Dermis blood vessel endothelial cell (primary cell): ENCODE measurements around the gene SALL2. TPM values are rescaled to one million over a fixed set of nuclear protein-coding genes. Genes with fewer than 3 reads are reported as not detected.

Source experiments
- DNase-seq: peaks from one replicate; pipeline ENCODE4 v3.0.0; 2010
- total RNA-seq: library from RNA; depleted of rRNA; stranded (reverse); fragments of >200 nt; gene quantifications from 2 replicates; pipeline ENCODE4 v1.2.3, GENCODE V29; 2014

Gene SALL2
- total RNA-seq, 1 donor from 2014 or later: 0.85 TPM

DNA sequence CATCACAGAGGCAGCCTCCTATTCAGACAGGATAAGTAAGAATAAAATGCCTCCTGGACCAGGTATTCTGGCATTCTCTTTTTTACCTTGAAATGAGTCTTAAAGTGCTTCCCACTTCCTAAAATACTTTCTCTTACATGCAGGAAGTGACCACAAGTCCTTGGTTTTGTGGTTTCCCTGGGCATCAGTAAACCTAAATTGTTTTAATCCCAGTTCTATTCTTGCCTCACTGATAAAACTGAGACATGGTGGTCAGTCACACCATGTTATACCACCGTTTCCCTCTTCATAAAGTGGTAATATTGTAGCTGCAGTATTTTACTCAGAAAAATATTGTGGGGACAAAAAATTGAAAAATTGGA is 1.2 kb upstream of the SALL2 start:
- DNase-seq: no peak

DNA sequence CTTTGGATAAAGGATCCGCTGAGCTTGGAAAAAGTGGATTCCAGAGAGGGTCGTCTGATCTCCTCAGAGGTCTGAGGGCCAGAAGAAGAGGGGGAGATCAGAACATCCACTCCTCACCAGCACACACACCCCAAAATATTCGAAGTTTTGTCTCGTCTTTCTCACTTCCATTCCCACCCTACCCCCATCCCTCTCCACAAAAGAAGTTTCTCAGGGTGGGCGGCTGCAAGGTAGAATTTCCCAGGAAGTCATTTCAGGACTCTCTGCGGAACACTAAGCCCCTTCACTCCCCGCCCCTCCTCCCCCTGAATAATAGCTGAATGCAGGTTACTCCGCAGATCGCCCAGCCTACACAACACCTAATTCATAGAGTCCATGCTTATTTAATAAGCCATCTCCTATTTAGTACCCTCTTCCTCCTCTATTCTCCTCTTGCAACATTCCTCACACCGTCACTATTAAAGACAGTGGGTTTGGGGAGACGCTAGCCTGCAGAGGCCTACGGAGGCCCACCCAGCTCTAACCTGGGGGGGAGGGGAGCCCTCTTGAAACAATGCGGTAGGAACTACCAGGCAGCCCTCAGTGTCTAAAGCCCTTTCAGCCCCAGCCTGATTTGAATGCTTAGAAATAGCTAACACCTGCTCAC is 649 bp upstream of the SALL2 start:
- no peak for DNase-seq

DNA sequence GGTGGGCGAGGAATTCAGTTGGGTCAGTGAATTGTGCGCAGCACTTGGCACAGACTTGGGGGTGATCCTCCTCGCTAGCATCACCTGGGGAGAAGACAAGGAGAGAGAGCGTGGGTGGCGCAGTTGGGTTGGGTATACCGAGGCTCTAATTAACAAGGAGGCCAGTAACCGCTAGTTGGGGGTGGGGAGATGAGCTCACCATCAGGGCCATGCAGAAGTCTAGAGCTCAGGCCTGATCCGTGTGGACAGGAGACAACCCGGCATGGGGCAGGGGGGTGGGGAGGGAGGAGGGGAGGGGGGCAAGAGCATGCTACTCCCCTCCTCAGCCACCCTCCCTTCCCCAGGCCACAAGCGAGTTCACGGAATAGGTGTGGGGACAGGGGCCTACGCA is 580 bp downstream of the SALL2 start:
- no peak for DNase-seq

DNA sequence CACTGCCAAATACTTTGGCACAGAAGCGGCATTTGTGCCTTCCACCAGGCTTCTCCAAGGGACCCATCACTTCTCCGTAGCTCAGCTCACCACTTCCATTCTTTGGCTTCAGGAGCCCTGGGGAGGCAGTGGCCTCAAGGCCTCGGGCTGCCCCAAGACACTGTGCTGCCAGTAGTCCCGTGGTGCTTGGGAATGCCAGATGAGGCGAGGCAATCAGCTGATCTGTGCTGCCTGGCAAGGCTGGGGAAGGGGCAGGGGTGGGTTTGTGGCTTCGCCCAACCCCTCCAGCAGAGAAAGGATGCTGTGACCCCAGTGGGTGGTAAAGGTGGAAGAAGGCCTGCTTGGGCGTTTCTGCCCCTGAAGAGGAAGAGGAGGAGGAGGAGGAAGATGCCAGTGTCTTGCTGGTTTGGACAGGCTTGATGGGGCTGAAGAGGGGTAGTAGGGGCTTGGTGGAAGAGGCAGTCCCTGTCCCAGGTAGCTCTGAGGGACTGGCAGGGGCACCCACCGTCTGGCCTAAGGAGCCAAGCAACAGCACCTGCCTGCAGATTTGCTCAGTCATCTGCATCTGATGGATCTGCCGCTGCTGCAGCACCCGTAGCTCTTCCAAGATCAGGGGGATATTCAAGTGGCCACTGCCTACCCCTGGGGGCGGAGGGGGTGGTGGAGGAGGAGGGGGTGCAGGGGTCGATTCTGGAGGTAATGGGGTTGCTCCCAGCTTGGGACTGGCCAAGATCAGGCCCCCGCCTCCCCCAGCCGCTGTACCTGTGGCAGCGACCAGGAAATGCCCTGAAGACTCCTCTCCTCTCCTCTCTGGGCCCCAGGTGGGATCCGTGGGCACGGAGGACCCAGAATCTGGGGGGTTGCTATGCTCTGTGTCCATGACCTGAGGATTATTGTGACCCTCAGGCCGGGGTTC is 1.3 kb downstream of the SALL2 start:
- DNase-seq: no peak

DNA sequence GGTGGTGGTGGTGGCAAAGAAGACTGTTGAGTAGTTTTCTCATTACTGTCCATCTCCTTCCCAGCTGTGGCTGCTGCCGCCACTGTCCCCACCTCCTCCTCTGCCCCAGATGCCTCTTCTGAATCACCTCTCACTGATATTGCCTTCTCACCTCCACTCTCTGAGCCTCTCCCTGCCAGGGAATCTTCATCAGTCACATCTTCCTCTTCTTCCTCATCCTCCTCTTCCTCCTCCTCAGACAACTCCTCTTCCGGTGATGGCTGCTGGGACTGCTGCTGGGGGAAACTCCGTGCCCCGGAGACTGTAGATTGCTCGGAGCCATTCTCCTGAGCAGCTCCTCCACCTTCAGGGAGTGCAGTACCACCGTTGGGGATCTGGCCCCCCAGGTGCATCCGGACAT is 2.9 kb downstream of the SALL2 start:
- DNase-seq: no peak

DNA sequence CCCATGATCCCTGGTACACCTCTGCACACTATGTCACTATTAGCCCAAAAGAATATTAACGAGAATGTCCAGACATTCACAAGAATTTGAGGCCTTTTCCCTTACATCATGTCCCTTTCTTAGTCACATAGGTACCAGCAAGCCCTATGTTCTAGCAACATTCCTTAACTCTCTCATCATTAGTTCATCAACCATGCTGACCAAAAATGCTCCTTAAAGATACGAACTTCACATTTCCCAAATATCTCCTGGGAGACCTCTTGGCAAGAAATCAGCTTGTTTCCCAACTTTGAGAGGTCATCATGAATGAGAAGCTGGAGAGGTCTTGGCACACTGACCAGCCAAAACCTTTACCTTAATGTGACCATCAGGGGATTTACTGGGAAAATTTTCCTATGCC is 4.6 kb downstream of the SALL2 start:
- no peak for DNase-seq

DNA sequence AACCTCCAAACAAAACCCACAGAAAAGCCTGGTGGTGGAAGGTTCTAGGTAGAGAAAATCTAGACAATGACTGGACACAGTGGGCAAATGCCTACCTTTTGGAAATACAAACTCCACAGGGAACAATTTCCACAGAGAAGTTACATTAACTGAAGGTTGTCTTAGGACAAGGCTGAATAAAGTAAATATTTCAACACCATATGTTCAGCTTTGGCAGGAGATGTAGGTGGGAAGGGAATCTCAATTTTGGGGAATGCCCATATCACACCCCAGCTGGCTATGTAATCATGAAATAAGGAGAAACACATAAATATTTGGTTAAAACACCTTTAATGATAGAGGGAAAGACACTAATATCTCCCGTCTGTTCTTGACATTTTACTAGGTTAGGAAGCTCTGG is 5.4 kb downstream of the SALL2 start:
- no peak for DNase-seq

DNA sequence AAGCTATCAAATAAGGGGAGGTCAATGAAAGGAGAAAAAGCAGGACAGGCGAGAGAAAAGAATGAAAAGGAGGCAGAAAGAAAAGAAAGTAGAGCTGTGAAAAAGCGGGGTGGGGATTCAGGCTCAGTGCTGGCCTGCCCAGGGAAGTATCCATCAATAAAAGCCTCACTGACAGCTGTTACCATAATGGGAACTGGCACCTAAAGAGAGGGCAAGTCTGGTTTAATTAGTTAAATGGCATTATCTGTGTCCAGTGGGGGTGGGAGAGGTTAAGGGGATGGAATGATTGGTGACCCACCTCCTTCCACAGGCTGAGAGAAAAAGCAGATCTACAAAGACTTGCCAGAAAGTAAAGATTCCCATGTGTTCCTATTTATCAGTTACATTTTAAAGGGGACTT is 7.4 kb downstream of the SALL2 start:
- no peak for DNase-seq

DNA sequence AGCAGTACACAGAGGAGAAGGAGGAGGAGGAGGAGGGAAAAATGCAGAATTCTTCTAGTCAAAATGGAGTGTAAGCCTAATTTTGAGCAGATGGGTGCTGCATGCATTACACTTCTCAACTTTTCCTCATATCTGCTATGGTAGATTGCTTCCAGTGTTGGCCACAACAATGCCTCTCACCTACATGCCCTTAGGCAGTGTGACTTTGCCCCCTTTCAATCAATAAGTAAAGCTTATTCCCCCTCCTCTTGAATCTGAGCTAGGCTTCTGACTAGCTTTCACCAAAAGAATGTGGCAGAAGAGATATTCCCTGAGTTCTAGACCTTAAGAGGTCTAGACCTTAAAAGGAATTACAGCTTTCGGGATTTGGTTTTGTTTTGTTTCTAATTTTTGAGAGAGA is 11.8 kb downstream of the SALL2 start:
- no peak for DNase-seq

DNA sequence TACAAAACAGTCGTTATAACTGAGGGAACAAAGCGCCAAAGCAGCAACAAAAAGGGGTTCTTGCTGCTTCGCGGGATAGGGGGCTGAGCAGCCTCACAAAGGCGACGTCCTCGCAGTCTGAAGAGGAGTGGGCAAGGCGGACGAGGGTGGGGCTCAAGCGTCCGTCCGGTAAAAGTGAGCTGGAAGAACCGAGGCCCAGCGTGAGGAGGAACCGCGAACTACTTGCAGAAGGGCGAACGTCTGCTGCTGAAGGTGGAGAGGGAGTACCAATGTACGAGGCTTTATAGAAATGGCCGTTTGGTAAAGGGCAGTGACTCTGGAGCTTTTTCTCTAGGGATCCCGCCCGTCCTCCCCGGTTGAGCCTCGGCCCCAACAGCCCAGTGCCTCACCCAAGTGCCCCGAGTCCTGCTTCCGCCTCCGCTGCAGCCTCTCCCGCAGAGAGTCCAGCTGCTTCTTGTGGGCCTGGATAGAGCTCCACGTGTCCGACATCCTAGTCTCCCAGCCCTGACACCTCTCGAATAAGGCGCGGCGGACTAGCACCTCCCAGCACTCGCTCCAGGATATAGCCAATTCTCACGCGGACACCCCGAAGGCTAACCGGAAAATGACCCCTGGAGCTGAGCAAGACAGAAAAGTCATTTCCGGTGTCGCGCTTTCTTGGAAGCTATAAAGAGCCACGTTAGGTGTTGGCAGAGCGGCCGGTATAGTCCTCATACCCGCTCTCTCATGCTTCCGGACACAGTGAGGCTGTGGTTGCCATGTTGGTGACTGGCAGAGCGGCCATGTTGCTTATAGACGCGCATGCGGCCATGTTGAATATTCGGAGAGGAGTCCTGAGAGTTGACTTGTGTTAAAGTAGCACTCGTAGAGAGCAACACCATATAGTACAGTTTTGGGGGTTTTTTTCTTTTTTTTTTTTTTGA is 15.2 kb downstream of the SALL2 start, which contains the start of gene METTL3:
TSS of gene METTL3 (minus strand) at position 606 of the 923 bp plus-strand sequence. CDS start at position 489, 117 bp downstream.
- DNase-seq: peak; percentile 100

DNA sequence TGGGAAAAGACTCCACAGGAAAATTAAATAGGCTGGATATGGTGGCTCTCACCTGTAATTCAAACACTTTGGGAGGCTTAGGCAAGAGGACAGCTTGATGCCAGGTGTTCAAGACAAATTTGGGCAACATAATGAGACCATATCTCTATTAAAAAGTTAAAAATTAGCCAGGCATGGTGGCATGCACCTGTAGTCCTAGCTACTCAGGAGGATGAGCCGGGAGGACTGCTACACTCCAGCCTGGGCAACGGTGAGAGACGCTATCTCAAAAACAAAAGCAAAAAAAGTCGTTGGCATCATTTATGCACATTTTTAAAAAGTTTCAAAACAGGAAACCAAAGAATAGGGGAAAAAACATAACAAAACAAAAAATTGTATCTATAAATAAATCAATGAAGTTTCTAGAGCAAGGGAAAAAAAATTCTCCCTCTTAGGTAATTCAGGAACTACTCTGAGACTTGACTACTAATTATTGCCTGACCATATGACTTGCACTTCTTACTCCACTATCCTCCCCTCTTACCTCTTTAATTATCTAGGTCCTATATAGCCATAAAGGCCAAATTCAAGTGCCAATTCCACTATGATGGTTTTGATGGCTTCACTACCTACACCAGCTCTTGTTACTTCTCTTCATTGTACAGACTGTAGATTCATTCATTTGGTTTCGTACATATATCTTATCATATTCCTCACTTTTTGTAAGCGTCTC is 16.6 kb downstream of the SALL2 start:
- DNase-seq: no peak

DNA sequence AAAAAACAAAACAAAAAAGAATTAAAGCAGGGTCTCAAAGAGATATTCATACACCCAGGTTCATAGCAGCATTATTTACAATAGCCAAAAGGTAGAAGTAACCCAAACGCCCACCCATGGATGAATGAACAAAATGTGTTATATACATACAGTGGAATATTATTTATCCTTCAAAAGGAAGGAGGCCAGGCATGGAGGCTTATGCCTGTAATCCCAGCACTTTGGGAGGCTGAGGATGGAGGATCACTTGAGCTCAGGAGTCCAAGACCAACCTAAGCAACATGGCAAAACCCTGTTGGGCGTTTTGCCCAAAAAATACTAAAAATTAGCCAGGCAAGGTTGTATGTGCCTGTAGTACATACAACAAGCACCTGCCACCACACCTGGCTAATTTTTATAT is 19.6 kb downstream of the SALL2 start:
- no peak for DNase-seq

DNA sequence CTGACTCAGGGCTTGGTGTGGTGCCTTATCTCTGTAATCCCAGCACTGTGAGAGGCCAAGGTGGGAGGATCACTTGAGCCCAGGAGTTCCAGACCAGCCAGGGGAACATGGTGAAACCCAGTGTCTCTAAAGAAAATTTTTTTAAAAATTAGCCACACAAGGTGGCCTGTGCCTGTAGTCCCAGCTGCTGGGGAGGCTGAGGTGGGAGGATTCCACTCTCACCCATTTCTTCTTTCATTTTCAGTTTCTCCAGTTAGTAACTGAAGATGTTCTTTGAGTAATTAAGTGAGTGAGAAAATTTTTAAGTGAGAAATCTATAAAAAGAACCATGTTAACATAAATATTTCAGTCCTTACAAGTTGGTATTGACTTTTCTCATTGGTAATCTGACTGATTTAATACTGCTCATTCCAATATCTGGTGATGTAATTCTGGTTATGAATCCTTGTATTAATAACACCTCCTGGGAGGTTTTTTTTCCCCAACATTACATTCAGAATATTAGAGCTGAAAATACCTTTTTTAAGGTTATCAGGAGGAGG is 21.1 kb downstream of the SALL2 start:
- DNase-seq: no peak

DNA sequence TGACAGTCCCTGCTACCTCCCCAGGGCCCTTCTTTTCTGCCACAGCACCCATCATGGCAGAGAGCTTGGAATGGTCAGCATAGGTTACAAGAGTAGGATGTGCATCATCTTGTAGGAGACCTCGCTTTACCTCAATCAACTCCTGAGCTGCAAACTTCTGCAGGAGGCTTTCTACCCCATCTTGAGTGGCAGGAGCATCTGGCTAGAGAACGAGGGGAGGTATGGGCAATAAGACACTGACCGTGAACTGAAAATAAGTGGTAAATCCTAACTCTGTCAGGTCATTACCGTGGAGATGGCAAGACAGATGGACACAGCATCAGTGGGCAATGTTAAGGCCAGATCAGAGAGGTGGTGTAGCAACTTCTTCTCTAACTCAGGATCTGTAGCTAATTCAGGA is 22.8 kb downstream of the SALL2 start:
- DNase-seq: no peak

DNA sequence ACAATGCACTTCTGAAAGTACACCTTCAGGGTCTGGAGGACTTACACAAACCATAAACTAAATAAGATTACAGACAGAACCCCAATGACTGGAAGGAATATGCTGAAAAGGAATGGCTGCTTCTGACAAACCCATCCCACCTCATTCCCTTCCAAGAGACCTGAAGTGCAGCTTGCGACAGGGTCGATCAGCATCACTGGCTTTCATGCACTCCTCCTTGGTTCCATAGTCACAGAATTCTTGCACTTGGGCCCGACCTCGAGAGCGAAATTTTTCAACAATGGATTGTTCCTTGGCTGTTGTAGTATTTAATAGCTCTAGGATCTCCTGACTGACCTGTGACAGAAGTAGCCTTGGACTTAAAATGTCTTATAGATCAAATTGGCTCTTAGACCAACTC is 24.6 kb downstream of the SALL2 start:
- no peak for DNase-seq

DNA sequence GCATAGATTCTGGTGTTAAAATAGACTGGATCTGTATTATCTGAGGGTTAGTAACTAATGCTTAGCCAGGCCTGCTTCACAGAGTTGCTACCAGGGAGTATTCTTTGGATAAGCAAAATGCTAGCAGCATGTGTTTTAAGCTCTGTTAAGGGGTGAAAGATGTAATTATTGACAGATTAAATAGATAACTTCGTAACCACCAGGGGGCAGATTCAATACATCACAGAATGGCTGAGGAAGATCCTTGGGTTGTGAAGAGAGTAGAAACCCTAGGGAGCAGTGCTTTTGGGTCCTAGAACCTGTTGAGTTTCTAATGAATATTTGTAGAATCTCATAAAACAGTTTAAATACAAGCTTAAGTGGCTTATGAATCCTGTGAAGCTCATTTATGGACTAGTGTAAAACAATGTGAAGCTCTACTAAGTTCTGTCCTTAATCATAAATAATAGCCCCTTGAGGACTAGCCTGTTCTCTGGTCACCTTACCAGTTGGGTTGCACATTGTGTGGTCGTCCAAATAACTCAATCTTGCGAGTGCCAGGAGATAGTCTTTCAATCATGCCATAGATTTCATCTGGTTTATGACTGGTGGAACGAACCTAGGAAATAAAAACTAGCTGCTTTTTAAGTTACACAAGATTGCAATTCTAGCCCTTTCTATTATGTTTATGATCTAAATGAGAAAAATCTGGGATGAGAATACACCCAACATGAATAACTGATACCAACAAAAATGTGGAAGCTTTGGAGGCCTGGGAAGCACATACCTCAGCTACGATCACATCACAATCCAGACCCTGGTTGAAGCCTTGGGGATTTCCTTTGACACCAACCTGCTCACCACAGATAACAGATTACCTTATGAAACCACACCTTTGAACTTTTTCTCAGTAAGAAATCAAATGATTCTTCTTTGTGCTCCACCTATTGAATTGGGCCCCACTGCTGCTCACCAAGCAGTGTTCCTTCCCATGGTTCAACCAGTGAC is 27.3 kb downstream of the SALL2 start:
- DNase-seq: peak; percentile 71

DNA sequence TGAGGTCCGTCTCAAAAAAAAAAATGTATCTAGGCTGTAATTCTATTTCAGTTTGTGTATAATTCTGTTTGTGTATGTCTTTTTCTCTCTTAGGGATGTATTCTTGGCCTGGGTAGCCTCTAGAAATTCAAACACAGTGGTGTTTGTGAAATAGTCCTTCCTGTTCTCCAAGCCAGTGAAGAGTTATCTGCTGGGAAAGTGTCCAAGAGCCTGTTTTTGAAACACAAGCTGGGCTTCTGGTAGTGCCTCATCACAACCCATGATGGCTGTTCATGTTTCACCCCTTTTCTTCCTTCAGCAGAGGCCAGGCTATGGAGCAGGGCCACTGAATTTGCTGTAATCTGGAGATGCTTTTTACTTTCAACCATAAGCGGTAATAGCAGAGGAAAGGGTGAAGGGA is 29.7 kb downstream of the SALL2 start:
- no peak for DNase-seq

DNA sequence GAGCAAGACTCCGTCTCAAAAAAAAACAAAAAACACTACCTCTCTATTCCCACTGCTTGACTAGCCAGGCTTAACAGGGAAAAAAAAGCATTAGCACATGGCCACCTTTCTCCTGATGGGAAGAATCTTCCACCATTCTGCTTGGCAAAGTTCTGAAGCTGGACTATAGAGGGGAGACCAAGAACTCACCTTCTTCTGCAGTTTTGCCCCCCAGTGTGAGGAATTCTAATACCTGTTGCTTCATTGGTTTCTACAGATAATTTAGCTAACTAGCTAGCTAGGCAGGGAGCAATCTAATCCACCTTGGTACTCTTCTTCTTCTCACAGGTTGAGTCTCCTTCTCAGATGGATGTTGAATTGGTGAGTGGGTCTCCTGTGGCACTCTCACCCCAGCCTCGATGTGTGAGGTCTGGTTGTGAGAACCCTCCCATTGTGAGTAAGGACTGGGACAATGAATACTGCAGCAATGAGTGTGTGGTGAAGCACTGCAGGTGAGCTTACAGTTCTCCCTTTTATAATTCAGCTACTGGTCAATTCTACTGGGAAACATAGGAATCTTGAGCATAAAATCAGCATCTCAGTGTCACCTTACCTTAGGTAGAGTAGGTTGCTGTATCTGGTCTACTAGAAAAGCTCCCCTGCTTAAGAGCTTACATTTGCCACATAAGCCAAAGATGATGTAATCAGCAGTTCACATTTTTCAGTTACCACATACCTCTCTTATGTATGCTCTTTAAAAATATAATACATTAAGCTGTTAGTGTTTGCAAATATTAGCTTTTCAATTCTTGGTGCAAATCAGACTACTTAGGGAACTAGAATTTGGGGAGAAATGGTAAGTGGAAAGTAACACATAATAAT is 31.0 kb downstream of the SALL2 start:
- no peak for DNase-seq

DNA sequence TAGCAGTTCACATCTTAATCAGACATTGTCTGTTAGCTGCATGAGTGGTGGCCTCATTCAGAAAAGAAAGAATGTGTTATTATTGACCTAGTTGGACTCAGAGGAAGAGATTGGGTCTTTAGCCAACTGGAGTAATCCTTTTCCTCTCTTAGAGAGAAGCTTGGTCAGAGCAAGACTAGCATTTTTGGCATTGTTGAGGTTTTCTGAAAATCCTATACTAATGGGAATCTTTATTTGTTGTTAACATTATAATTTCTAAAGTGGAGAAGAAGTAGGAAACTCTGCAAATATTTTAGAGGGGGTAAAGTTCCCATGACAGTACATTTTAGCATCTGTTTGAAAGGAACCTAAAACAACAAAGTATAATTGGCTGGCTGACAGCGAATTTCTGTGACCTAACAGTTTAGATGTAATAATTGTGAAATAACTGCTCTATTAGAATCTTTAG is 39.5 kb downstream of the SALL2 start:
- DNase-seq: no peak
